Right atrium auricular region (tissue), 2 donors: Measurements from ENCODE around the gene PLG. TPM values are rescaled to one million over a fixed set of nuclear protein-coding genes. Genes with fewer than 3 reads are reported as not detected.
"Not testable (repeated sequence)": the region's sequence is repeated elsewhere in the genome, so short reads cannot be mapped to it uniquely, and the experiment has no call there.

Experiments
- DNase-seq: peaks from one replicate; pipeline ENCODE4 v3.0.0-alpha.2; 2019; ENCODE audit warnings: low spot score
- H3K27ac ChIP-seq, 2 donors: fragments of 200-600 bp; sonication (generic); 1 replicate in 1 of 2; 2 replicates in 1 of 2; pipeline ENCODE4 v1.5.1; 2016 to 2019
- H3K27me3 ChIP-seq, 2 donors: fragments of 200-600 bp; sonication (generic); one replicate each; pipeline versions ENCODE4 v1.5.1 to v1.6.0; 2017 to 2019
- H3K36me3 ChIP-seq: fragments of 200-600 bp; sonication (generic); one replicate; pipeline ENCODE4 v1.5.1; 2016
- H3K4me1 ChIP-seq, 2 donors: fragments of 200-600 bp; sonication (generic); one replicate each; pipeline versions ENCODE4 v1.5.1 to v1.6.0; 2017 to 2019
- H3K4me3 ChIP-seq, 2 donors: fragments of 200-600 bp; sonication (generic); 1 replicate in 1 of 2; 2 replicates in 1 of 2; pipeline ENCODE4 v1.5.1; 2017 to 2019; ENCODE audit warnings: mild to moderate bottlenecking in 1 of 2, moderate library complexity in 1 of 2
- H3K9me3 ChIP-seq, 2 donors: fragments of 200-600 bp; sonication (generic); one replicate each; pipeline ENCODE4 v1.5.1; 2019
- CTCF ChIP-seq, 2 donors: fragments of 200-600 bp; sonication (generic); IDR thresholded peaks; one replicate each; pipeline ENCODE4 v1.5.1; 2019; ENCODE audit warnings: antibody characterized with exemption in 2 of 2
- total RNA-seq, 2 donors: library from RNA; depleted of rRNA; stranded (reverse); fragments of >200 nt; gene quantifications; one replicate each; pipeline ENCODE4 v1.1.0, GENCODE V29; 2016

PLG gene
- total RNA-seq, 2 donors from 2014 or later: not detected

- Histone ChIP-seq H3K4me3 (no peak overlapping the region), H3K4me1 (no peaks in the 10 kb centered on the region), H3K36me3 (no peaks in the 10 kb centered on the region), H3K27me3 (no peaks in the 10 kb centered on the region), H3K27ac (no peak overlapping the region), H3K9me3 (no peaks in the 10 kb centered on the region)
- TF ChIP-seq CTCF (IDR thresholded peaks at IDR 0.05): no peak
- no peak for DNase-seq
Observed at GRCh38 chr6:160697826-160698225, 4.2 kb upstream of the PLG start.

DNA sequence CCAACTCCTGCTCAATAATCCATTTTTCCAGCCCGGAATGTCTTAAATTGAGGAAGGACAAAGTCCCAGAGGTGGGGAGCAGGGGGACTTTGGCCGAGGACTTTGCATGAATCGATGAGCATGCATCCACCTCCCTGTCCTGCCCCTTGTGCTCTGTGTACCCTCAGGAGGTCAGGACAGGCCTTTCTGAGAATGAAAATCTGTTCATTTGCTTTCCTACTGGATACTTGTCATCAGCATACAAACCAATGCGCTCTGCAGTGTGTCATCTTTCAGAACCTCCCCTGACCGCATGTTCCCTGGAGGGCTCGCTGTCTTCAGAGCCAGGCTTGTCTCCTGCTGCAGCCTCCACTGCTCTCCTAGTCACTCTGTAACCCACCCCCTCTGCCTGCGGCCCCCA, 2.6 kb downstream of the PLG start:
- not testable (repeated sequence) for H3K27me3 ChIP-seq, H3K4me3 ChIP-seq, H3K9me3 ChIP-seq, H3K4me1 ChIP-seq, DNase-seq, H3K36me3 ChIP-seq, H3K27ac ChIP-seq

GRCh38 chr6:160708993-160709392, 6.9 kb downstream of the PLG start:
- not testable (repeated sequence) for H3K4me1 ChIP-seq, H3K4me3 ChIP-seq, H3K27ac ChIP-seq, H3K27me3 ChIP-seq, DNase-seq, H3K9me3 ChIP-seq, H3K36me3 ChIP-seq

GRCh38 chr6:160714731-160715316, 12.8 kb downstream of the PLG start:
- no peak for DNase-seq
- H3K36me3 ChIP-seq: no peaks in the 10 kb centered on the region
- no peaks in the 10 kb centered on the region for H3K9me3 ChIP-seq
- no peak overlapping the region for H3K27ac ChIP-seq
- no peaks in the 10 kb centered on the region for H3K27me3 ChIP-seq
- no peaks in the 10 kb centered on the region for H3K4me1 ChIP-seq
- TF ChIP-seq CTCF (IDR thresholded peaks at IDR 0.05): no peak
- no peak overlapping the region for H3K4me3 ChIP-seq

DNA sequence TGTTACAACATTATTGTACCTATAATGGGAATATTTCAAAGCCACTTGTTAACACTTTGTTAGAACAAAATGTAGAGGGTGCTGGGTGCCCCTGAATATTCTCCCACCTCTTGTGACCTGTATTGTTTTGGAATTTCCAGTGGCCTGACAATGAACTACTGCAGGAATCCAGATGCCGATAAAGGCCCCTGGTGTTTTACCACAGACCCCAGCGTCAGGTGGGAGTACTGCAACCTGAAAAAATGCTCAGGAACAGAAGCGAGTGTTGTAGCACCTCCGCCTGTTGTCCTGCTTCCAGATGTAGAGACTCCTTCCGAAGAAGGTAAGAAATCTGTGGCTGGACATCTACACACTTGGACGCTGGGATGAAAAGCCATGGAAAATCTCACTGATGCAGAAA, 28.9 kb downstream of the PLG start:
- Histone ChIP-seq H3K4me1 (no peaks in the 10 kb centered on the region), H3K27me3 (no peaks in the 10 kb centered on the region), H3K27ac (no peak overlapping the region), H3K4me3 (no peak overlapping the region), H3K9me3 (no peaks in the 10 kb centered on the region), H3K36me3 (no peaks in the 10 kb centered on the region)
- TF ChIP-seq CTCF (IDR thresholded peaks at IDR 0.05): no peak
- no peak for DNase-seq

DNA sequence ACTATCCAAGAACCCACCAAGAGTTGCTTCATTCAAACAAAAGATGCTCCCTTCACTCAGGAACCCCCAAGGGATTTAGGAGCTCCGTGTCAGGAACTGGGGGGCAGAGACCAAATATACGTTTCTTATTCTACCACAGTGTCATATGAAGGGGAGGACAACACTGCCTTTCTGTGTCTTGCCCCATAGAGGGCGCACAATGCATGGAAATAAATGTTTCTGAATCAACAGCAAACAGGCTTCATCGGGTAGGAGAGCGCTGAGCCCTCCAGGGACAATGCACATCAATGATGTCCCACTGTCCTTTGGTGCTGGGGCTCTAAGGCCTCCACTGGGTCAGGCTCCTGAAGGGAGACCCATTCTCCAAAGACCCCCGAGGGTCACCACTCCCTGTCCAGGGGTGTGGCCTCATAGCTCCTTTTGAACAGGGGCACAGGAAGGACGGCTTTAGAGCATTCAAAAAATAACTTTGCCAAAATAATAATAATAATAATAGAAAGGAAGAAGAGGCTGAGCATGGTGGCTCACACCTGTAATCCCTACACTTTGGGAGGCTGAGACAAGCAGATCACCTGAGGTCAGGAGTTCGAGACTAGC, 31.1 kb downstream of the PLG start:
- no peak for DNase-seq
- H3K9me3 ChIP-seq: no peaks in the 10 kb centered on the region
- TF ChIP-seq CTCF (IDR thresholded peaks at IDR 0.05): peak; percentile 24 to 67

GRCh38 chr6:160734627-160735026, 32.6 kb downstream of the PLG start:
- Histone ChIP-seq H3K27me3 (no peaks in the 10 kb centered on the region), H3K36me3 (no peaks in the 10 kb centered on the region), H3K4me1 (no peaks in the 10 kb centered on the region), H3K27ac (no peak overlapping the region), H3K4me3 (no peak overlapping the region), H3K9me3 (no peaks in the 10 kb centered on the region)
- TF ChIP-seq CTCF (IDR thresholded peaks at IDR 0.05): no peak
- no peak for DNase-seq

More for the DNA sequence above, 31.1 kb downstream of the PLG start:
- no peak overlapping the region for H3K4me3 ChIP-seq
- no peak overlapping the region for H3K27ac ChIP-seq
- H3K4me1 ChIP-seq: no peaks in the 10 kb centered on the region
- no peaks in the 10 kb centered on the region for H3K36me3 ChIP-seq
- H3K27me3 ChIP-seq: no peaks in the 10 kb centered on the region
